OCI-LY3 (cell line): ENCODE results near the gene HNRNPH1.
A peak's percentile ranks its signal among the peaks of the same experiment; 100 is the strongest.
"Not testable (repeated sequence)": the region's sequence is repeated elsewhere in the genome, so short reads cannot be mapped to it uniquely, and the experiment has no call there.

Experiments
- H2AFZ ChIP-seq: fragments of 200-600, 300-600 bp; shearing (Covaris generic); 2 replicates; pipeline ENCODE4 v1.6.0; 2014; ENCODE audit warnings: antibody characterized with exemption, low read depth, low read length
- H3K27ac ChIP-seq: fragments of 200-600, 300-600 bp; sonication (generic); 2 replicates; pipeline ENCODE4 v1.5.1; 2014; ENCODE audit warnings: mild to moderate bottlenecking, low read length, moderate library complexity, mixed read lengths
- H3K27me3 ChIP-seq: fragments of 200-600, 300-600 bp; sonication (generic); 2 replicates; pipeline ENCODE4 v1.6.1; 2014; ENCODE audit warnings: low read depth, low read length, mixed read lengths
- H3K36me3 ChIP-seq: fragments of 200-600, 300-600 bp; sonication (generic); replicated peaks from 2 replicates; pipeline ENCODE3; 2014; ENCODE audit warnings: low read depth, low read length, mixed read lengths
- H3K4me1 ChIP-seq: fragments of 300-600, 200-600 bp; sonication (generic); 2 replicates; pipeline ENCODE4 v1.6.1; 2014; ENCODE audit warnings: low read length, mixed read lengths
- H3K4me2 ChIP-seq: fragments of 200-600, 300-600 bp; sonication (generic); 2 replicates; pipeline ENCODE4 v1.6.1; 2014; ENCODE audit warnings: low read length, mixed read lengths
- H3K4me3 ChIP-seq: fragments of 300-600, 200-600 bp; sonication (generic); 2 replicates; pipeline ENCODE4 v1.5.1; 2014; ENCODE audit warnings: antibody characterized with exemption, mild to moderate bottlenecking, low read length, moderate library complexity
- H3K79me2 ChIP-seq: fragments of 300-600, 200-600 bp; shearing (Covaris generic); 2 replicates; pipeline ENCODE4 v1.6.1; 2014; ENCODE audit warnings: mild to moderate bottlenecking, low read length, mixed read lengths
- H3K9ac ChIP-seq: fragments of 300-600, 200-600 bp; shearing (Covaris generic); 2 replicates; pipeline ENCODE4 v1.6.0; 2014; ENCODE audit warnings: mild to moderate bottlenecking, low read length, moderate library complexity
- H3K9me3 ChIP-seq: fragments of 200-600, 300-600 bp; shearing (Covaris generic); 2 replicates; pipeline ENCODE4 v1.6.1; 2014; ENCODE audit warnings: low read length, mixed read lengths; ENCODE audit not compliant: insufficient read depth
- H4K20me1 ChIP-seq: fragments of 200-600, 300-600 bp; sonication (generic); 2 replicates; pipeline ENCODE4 v1.6.1; 2016; ENCODE audit warnings: low read length, mixed read lengths; ENCODE audit not compliant: insufficient read depth
- CTCF ChIP-seq: fragments of 200-600, 300-600 bp; sonication (generic); IDR thresholded peaks from 2 replicates; pipeline ENCODE4 v1.5.1; 2014; ENCODE audit warnings: antibody characterized with exemption, low read length, low read depth
- EZH2phosphoT487 ChIP-seq: fragments of 200-600 bp; shearing (Covaris generic); IDR thresholded peaks from 2 replicates; pipeline ENCODE4 v1.6.1; 2018; ENCODE audit warnings: antibody characterized with exemption, mixed run types, low read depth

Gene HNRNPH1

GRCh38 chr5:179623003-179623905 lies at the start of gene HNRNPH1:
Gene HNRNPH1, minus strand, starts transcription at chr5:179623671. Its CDS starts 538 bp downstream, at chr5:179623133.
- Histone ChIP-seq H3K9ac (peak within 1 kb of the TSS; percentile 99), H3K4me2 (peak within 1 kb of the TSS; percentile 97), H4K20me1 (peaks cover 44% of the 10 kb centered on the region), H3K79me2 (peaks cover 64% of the 10 kb centered on the region), H3K4me3 (peak within 1 kb of the TSS; percentile 95), H3K9me3 (no peaks in the 10 kb centered on the region), H3K4me1 (peaks cover 32% of the 10 kb centered on the region), H3K27me3 (no peaks in the 10 kb centered on the region), H3K27ac (peak within 1 kb of the TSS; percentile 93), H3K36me3 (peaks cover 48% of the 10 kb centered on the region), H2AFZ (peak within 1 kb of the TSS; percentile 83)
- TF ChIP-seq CTCF: no peak
- no peak for TF ChIP-seq EZH2phosphoT487

GRCh38 chr5:179668391-179668790 lies 44.9 kb upstream of the HNRNPH1 start:
- no peak overlapping the region for H3K9ac ChIP-seq
- H3K4me3 ChIP-seq: no peak overlapping the region
- H3K27me3 ChIP-seq: peaks cover 6% of the 10 kb centered on the region; the same call in 1 of the 2 replicates
- TF ChIP-seq EZH2phosphoT487: no peak
- peak; percentile 100 for TF ChIP-seq CTCF
- H3K27ac ChIP-seq: no peak overlapping the region
- no peaks in the 10 kb centered on the region for H3K36me3 ChIP-seq
- H4K20me1 ChIP-seq: no peaks in the 10 kb centered on the region
- no peak overlapping the region for H2AFZ ChIP-seq
- H3K79me2 ChIP-seq: no peaks in the 10 kb centered on the region
- H3K4me2 ChIP-seq: no peak overlapping the region
- H3K9me3 ChIP-seq: no peaks in the 10 kb centered on the region
- no peaks in the 10 kb centered on the region for H3K4me1 ChIP-seq

- not testable (repeated sequence) for H3K36me3 ChIP-seq, H3K27me3 ChIP-seq, H3K4me1 ChIP-seq
Measured at GRCh38 chr5:179661647-179662046, 38.2 kb upstream of the HNRNPH1 start.

GRCh38 chr5:179658179-179658856 lies 34.8 kb upstream of the HNRNPH1 start:
- H4K20me1 ChIP-seq, H3K36me3 ChIP-seq, H3K4me1 ChIP-seq, H3K79me2 ChIP-seq, H3K27me3 ChIP-seq, H3K27ac ChIP-seq, H3K9me3 ChIP-seq: not testable (repeated sequence)
- Histone ChIP-seq H3K4me3 (peak overlapping the region; percentile 76), H3K9ac (peak overlapping the region; percentile 22; the same call in 1 of the 2 replicates), H2AFZ (peak overlapping the region; percentile 74; the same call in 1 of the 2 replicates), H3K4me2 (peak overlapping the region; percentile 76)

More at GRCh38 chr5:179661647-179662046, 38.2 kb upstream of the HNRNPH1 start:
- not testable (repeated sequence) for H3K4me2 ChIP-seq, H3K4me3 ChIP-seq, H3K9ac ChIP-seq, H3K27ac ChIP-seq, H3K79me2 ChIP-seq, H2AFZ ChIP-seq, H3K9me3 ChIP-seq, H4K20me1 ChIP-seq

GRCh38 chr5:179657302-179658178 lies 34.1 kb upstream of the HNRNPH1 start:
- H3K27me3 ChIP-seq, H3K9me3 ChIP-seq, H4K20me1 ChIP-seq, H2AFZ ChIP-seq, H3K27ac ChIP-seq, H3K4me1 ChIP-seq, H3K79me2 ChIP-seq, H3K36me3 ChIP-seq: not testable (repeated sequence)
- peak overlapping the region; percentile 61; the same call in 1 of the 2 replicates for H3K4me3 ChIP-seq
- peak overlapping the region; percentile 44 for H3K4me2 ChIP-seq
- H3K9ac ChIP-seq: peak overlapping the region; percentile 43; the same call in 1 of the 2 replicates

GRCh38 chr5:179653135-179653534 lies 29.7 kb upstream of the HNRNPH1 start:
- not testable (repeated sequence) for H2AFZ ChIP-seq, H3K27ac ChIP-seq, H3K4me3 ChIP-seq, H3K79me2 ChIP-seq, H3K4me1 ChIP-seq, H4K20me1 ChIP-seq, H3K9ac ChIP-seq, H3K4me2 ChIP-seq, H3K36me3 ChIP-seq, H3K27me3 ChIP-seq, H3K9me3 ChIP-seq

GRCh38 chr5:179650245-179650644 lies 26.8 kb upstream of the HNRNPH1 start:
- H4K20me1 ChIP-seq, H3K9ac ChIP-seq, H3K9me3 ChIP-seq, H3K4me2 ChIP-seq, H3K36me3 ChIP-seq, H2AFZ ChIP-seq, H3K79me2 ChIP-seq, H3K4me1 ChIP-seq, H3K4me3 ChIP-seq, H3K27me3 ChIP-seq, H3K27ac ChIP-seq: not testable (repeated sequence)
